Posterior cingulate gyrus (tissue), 11 donors: ENCODE results near the gene GATAD2B.

Experiments
- DNase-seq, 10 donors: peaks; one replicate each; pipeline versions ENCODE4 v3.0.0 to v3.0.0-alpha.2; 2020 to 2021; ENCODE audit warnings: mixed read lengths in 3 of 10
- intact Hi-C: fragments of 100-400 bp; cut with DNase I; formaldehyde crosslinking; loops from one replicate; pipeline ENCODE4 v1.15.1; 2023

Gene GATAD2B

GRCh38 chr1:153953859-153954365, 31.1 kb upstream of the GATAD2B start:
- no peak for DNase-seq
- intact Hi-C loops: no loop called here

- intact Hi-C loops: no loop called here
- no peak for DNase-seq
Measured at GRCh38 chr1:153951801-153952200, 29.0 kb upstream of the GATAD2B start.

GRCh38 chr1:153951183-153951582, 28.4 kb upstream of the GATAD2B start:
- intact Hi-C loops: no loop called here
- DNase-seq: no peak

GRCh38 chr1:153946622-153947241, 24.0 kb upstream of the GATAD2B start, which contains the start of gene DENND4B:
Gene DENND4B (minus strand): TSS chr1:153946718. CDS start chr1:153944374, 2,344 bp downstream.
- peak; percentile 66 to 97 (median 78) for DNase-seq
- intact Hi-C loops: loop anchor here (1.0 to 2.0 kb wide), 3 partner anchors 12 to 150 kb away; partner anchors contain the start of gene CRTC2

- DNase-seq: peak; percentile 63 to 97 (median 80)
- intact Hi-C loops: loop anchor here (1.0 to 2.0 kb wide), 3 partner anchors 12 to 149 kb away; partner anchors contain the start of gene CRTC2
Measured at GRCh38 chr1:153945795-153946621, 23.2 kb upstream of the GATAD2B start.

- peak in 2 of 10 donors; percentile 73 to 80 for DNase-seq
- intact Hi-C loops: no loop called here
Measured at GRCh38 chr1:153945131-153945794, 22.5 kb upstream of the GATAD2B start.

GRCh38 chr1:153944827-153945117, 22.0 kb upstream of the GATAD2B start:
- intact Hi-C loops: no loop called here
- no peak for DNase-seq

GRCh38 chr1:153944005-153944826, 21.4 kb upstream of the GATAD2B start:
- intact Hi-C loops: no loop called here
- DNase-seq: peak in 2 of 10 donors; percentile 70 to 72

GRCh38 chr1:153942766-153943549, 20.2 kb upstream of the GATAD2B start:
- intact Hi-C loops: no loop called here
- DNase-seq: peak in 1 of 10 donors; percentile 78

GRCh38 chr1:153941826-153942725, 19.3 kb upstream of the GATAD2B start:
- intact Hi-C loops: no loop called here
- peak in 1 of 10 donors; percentile 77 for DNase-seq

GRCh38 chr1:153940756-153941155, 18.0 kb upstream of the GATAD2B start:
- intact Hi-C loops: no loop called here

GRCh38 chr1:153939476-153939875, 16.7 kb upstream of the GATAD2B start:
- intact Hi-C loops: no loop called here
- peak in 1 of 10 donors; percentile 69 for DNase-seq

More at GRCh38 chr1:153940756-153941155, 18.0 kb upstream of the GATAD2B start:
- peak in 2 of 10 donors; percentile 52 to 83 for DNase-seq

GRCh38 chr1:153938996-153939395, 16.2 kb upstream of the GATAD2B start:
- no peak for DNase-seq
- intact Hi-C loops: no loop called here

GRCh38 chr1:153937331-153937730, 14.6 kb upstream of the GATAD2B start:
- intact Hi-C loops: no loop called here
- DNase-seq: peak in 1 of 10 donors; percentile 27

- intact Hi-C loops: no loop called here
- DNase-seq: peak in 1 of 10 donors; percentile 77
Measured at GRCh38 chr1:153936011-153936802, 13.4 kb upstream of the GATAD2B start.

GRCh38 chr1:153934746-153935145, 12.0 kb upstream of the GATAD2B start:
- DNase-seq: peak in 1 of 10 donors; percentile 77
- intact Hi-C loops: no loop called here

GRCh38 chr1:153933955-153934354, 11.2 kb upstream of the GATAD2B start:
- intact Hi-C loops: no loop called here
- peak in 1 of 10 donors; percentile 52 for DNase-seq
